ENCODE measurements around the gene VWA8.

GRCh38 chr13:41528021-41528420 is 432.9 kb downstream of the VWA8 start:
- no peak for TF ChIP-seq CTCF (IDR thresholded peaks at IDR 0.05; ENCODE audit: low read depth, low read length)
- TF ChIP-seq POLR2A (IDR thresholded peaks at IDR 0.05; ENCODE audit: extremely low read depth, insufficient read length), result no peak
- TF ChIP-seq, protein P1, sequence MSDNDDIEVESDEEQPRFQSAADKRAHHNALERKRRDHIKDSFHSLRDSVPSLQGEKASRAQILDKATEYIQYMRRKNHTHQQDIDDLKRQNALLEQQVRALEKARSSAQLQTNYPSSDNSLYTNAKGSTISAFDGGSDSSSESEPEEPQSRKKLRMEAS (IDR thresholded peaks at IDR 0.05; ENCODE audit: low read depth, low read length), result no peak

Data from NB4 (cell line).